ENCODE measurements around the gene PHF12. TPM values are rescaled to one million over a fixed set of nuclear protein-coding genes. Genes with fewer than 3 reads are reported as not detected.

The PHF12 gene
- total and polyA plus RNA-seq, 2 experiments from 2014 or later, result 19.7 to 41.0 TPM

GRCh38 chr17:28910534-28910933, 40.8 kb downstream of the PHF12 start:
- peaks cover 94% of the 10 kb centered on the region for H3K36me3 Mint-ChIP-seq (ENCODE audit: low read depth)
- Histone ChIP-seq H3K36me3 (ENCODE audit: insufficient read depth) (peaks cover 78% of the 10 kb centered on the region), H3K4me1 (ENCODE audit: insufficient read depth) (peaks cover 22% of the 10 kb centered on the region), H2AFZ (no peak overlapping the region), H3K79me2 (replicated peaks; ENCODE audit: insufficient read depth) (peaks cover 12% of the 10 kb centered on the region; the same call in 1 of the 2 replicates), H3K9me2 (ENCODE audit: insufficient read depth) (no peaks in the 10 kb centered on the region), H3K4me2 (no peak overlapping the region), H4K20me1 (replicated peaks; ENCODE audit: insufficient read depth) (peaks cover 22% of the 10 kb centered on the region), H3K4me3 (no peak overlapping the region), H3K27me3 (ENCODE audit: insufficient read depth) (no peaks in the 10 kb centered on the region), H3K27ac (ENCODE audit: low read depth) (peak overlapping the region; percentile 45; the same call in 1 of the 2 replicates), H3F3A (replicated peaks; ENCODE audit: low read depth) (peaks cover 76% of the 10 kb centered on the region)
- ATAC-seq (no peak), DNase-seq (ENCODE audit: low spot score) (no peak)
- H3K27me3 Mint-ChIP-seq (ENCODE audit: insufficient read depth, low read depth, poor library complexity), result peaks cover 32% of the 10 kb centered on the region
- H3K4me1 Mint-ChIP-seq, result peaks cover 37% of the 10 kb centered on the region
- no peak for TF ChIP-seq STAT1 (IDR thresholded peaks at IDR 0.05; ENCODE audit: unreplicated experiment)
- no peak for TF ChIP-seq NANOG (IDR thresholded peaks at IDR 0.05; ENCODE audit: borderline replicate concordance)
- no peak for TF ChIP-seq EZH2 (IDR thresholded peaks at IDR 0.05; ENCODE audit: low read depth, unreplicated experiment)
- no peak for TF ChIP-seq CREB1 (CRISPR knock-in tag; IDR thresholded peaks at IDR 0.05; ENCODE audit: low read depth)
- no peak for TF ChIP-seq ZNF114 (CRISPR knock-in tag; IDR thresholded peaks at IDR 0.05)
- no peak for TF ChIP-seq JUNB (IDR thresholded peaks at IDR 0.05; ENCODE audit: unreplicated experiment)
- no peak for TF ChIP-seq ZNF331 (CRISPR knock-in tag; IDR thresholded peaks at IDR 0.05; ENCODE audit: low read depth)
- no peak for TF ChIP-seq EZH2phosphoT487 (IDR thresholded peaks at IDR 0.05; ENCODE audit: unreplicated experiment)
- TF ChIP-seq, protein P1, sequence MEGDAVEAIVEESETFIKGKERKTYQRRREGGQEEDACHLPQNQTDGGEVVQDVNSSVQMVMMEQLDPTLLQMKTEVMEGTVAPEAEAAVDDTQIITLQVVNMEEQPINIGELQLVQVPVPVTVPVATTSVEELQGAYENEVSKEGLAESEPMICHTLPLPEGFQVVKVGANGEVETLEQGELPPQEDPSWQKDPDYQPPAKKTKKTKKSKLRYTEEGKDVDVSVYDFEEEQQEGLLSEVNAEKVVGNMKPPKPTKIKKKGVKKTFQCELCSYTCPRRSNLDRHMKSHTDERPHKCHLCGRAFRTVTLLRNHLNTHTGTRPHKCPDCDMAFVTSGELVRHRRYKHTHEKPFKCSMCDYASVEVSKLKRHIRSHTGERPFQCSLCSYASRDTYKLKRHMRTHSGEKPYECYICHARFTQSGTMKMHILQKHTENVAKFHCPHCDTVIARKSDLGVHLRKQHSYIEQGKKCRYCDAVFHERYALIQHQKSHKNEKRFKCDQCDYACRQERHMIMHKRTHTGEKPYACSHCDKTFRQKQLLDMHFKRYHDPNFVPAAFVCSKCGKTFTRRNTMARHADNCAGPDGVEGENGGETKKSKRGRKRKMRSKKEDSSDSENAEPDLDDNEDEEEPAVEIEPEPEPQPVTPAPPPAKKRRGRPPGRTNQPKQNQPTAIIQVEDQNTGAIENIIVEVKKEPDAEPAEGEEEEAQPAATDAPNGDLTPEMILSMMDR (conservative IDR thresholded peaks at IDR 0.05; ENCODE audit: low read depth in 2 of 2), result no peak
- TF ChIP-seq ZNF462 (CRISPR knock-in tag; IDR thresholded peaks at IDR 0.05), result no peak
- TF ChIP-seq REST (IDR thresholded peaks at IDR 0.05; ENCODE audit: unreplicated experiment), result no peak
- TF ChIP-seq, protein P2, sequence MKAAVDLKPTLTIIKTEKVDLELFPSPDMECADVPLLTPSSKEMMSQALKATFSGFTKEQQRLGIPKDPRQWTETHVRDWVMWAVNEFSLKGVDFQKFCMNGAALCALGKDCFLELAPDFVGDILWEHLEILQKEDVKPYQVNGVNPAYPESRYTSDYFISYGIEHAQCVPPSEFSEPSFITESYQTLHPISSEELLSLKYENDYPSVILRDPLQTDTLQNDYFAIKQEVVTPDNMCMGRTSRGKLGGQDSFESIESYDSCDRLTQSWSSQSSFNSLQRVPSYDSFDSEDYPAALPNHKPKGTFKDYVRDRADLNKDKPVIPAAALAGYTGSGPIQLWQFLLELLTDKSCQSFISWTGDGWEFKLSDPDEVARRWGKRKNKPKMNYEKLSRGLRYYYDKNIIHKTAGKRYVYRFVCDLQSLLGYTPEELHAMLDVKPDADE (IDR thresholded peaks at IDR 0.05), result no peak
- no peak for TF ChIP-seq POLR2AphosphoS5 (IDR thresholded peaks at IDR 0.05; ENCODE audit: low read depth)
- no peak overlapping the region for H3K27ac Mint-ChIP-seq
- H3K9me3 Mint-ChIP-seq, result no peaks in the 10 kb centered on the region; the same call in 2 of the 3 replicates
- H3K4me3 Mint-ChIP-seq, result no peak overlapping the region

Data from GM23338 (cell line).